ELR (cell line): Measurements from ENCODE around the gene TBXAS1.
"Not testable (repeated sequence)": the region's sequence is repeated elsewhere in the genome, so short reads cannot be mapped to it uniquely, and the experiment has no call there.

ENCODE experiments used
- DNase-seq: peaks from one replicate; pipeline ENCODE4 v3.0.0-alpha.2; 2015; ENCODE audit warnings: low read depth

TBXAS1 gene

GRCh38 chr7:139893461-139893860 is 64.4 kb downstream of the TBXAS1 start:
- no peak for DNase-seq

DNA sequence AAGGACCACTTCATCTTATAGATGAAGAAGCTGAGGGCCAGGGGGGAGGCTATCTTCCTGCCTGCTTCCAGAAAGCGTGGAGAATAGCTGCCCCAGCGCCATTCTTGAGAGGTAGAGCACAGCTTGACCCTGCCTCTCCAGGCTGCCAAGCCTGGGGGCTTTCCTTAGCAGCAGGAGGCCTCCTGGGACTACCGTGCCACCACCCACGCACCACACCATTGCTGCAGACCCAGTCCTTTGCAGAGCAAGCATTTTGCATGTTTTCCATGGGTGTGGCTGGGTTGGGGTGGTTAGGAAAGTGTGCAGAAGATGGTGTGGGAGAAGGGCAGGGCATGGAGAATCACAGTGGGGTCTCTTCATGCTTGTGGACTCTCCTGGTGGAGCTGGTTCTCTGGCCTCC is 64.9 kb downstream of the TBXAS1 start:
- DNase-seq: no peak

DNA sequence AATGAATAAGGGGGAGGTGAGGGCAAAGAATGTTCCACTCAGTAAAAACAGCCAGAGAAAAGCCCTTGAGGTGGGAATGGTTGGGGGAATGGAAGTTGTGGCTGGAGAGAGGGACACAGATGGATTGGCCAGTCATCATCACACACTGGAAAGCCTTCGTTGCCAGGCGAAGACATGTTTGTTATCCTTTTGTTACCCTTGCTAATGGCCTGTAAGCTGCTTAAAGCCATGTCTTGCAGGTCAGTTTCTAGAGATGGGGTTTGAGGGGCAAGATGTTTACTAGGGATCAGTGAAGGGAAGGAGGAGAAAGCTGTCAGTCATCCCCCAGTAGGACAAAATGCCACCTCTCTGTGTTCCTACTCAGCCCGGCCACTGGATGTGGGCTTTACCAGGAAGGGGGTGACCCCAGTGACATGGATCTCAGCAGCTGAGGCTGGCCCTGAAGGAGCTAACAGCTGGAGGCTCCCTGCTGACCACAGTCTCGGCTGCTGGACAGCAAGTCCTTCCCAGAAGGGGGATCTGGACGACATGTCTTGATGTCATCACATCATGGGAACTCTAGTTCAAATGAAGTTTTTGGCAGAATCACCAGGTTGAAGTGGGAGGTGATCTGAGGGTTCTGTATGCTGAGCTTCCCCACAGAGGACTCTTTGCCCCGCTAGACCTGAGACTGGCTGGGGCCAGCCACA is 66.2 kb downstream of the TBXAS1 start:
- no peak for DNase-seq

DNA sequence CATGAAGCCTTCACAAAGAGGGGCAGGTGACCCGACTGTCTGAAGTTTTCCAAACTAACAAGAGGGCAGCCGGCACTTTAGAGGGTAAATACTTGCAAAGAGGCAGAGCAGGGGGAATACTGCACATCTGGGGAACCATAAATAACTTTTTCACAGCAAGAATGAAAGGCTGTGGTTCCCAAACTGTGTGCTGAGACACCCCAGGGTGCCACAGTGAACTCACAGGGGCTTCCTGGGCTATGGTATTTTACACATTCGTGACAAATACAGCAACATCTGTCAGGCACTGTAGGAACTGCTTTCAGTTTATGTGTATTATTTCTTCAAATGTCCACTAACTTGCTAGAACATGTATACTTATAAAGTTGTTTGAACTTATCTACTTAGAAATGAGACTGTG is 67.2 kb downstream of the TBXAS1 start:
- no peak for DNase-seq

DNA sequence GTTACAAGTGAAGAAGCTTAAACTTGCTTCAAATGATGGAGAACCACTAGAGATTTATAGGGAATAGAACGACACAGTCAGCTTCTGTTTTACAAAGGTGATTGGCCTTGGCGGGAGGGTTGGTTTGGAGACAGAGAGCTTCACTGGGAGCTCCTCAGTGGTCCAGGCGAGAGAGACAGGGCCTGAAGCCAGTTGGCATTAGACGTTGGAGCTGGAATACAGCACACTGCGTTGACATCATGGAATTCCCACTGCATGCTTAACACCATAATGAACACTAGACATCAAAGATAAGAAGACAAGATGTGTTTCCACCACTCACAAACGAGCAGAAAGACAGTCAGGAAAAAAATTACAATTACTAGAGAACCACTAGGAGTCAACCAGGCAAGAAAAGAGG is 67.8 kb downstream of the TBXAS1 start:
- no peak for DNase-seq

- no peak for DNase-seq
Measured at GRCh38 chr7:139897422-139898090, 68.5 kb downstream of the TBXAS1 start.

DNA sequence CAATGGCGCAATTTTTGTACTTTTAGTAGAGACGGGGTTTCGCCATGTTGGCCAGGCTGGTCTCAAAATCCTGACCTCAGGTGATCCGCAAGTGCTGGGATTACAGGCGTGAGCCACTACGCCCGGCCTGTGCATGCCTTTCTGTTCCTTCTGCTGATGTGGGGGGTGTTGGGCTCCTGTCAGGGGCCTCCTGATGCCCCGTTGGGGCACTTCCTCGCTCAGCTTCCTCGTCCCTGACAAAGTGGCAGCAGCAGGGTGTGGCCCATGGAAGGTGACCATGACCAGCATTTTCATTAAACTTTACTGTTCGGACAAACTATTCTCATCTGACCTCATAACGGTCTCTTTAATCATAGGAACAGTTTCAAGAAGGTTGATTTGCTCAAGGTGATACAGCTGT is 69.4 kb downstream of the TBXAS1 start:
- no peak for DNase-seq

- DNase-seq: no peak
Measured at GRCh38 chr7:139899328-139899955, 70.4 kb downstream of the TBXAS1 start.

DNA sequence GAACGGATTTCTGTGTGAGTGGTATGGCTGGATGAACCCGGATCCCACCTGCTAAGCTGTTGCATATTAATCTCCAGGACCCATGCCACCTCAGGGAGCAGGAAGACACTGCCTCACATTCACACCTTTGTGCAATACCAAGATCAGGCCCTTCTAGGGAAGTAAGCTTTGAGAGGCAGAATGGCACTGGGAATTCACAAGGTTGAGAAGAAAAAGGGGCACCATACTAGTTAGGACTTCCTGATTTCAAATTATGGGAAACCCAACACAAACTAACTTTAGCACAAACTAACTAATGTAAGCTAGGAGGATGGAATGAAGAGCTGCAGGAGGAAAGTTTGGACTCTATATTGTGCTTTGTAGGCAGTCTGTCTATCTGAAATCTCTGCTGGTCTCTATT is 71.3 kb downstream of the TBXAS1 start:
- DNase-seq: no peak

DNA sequence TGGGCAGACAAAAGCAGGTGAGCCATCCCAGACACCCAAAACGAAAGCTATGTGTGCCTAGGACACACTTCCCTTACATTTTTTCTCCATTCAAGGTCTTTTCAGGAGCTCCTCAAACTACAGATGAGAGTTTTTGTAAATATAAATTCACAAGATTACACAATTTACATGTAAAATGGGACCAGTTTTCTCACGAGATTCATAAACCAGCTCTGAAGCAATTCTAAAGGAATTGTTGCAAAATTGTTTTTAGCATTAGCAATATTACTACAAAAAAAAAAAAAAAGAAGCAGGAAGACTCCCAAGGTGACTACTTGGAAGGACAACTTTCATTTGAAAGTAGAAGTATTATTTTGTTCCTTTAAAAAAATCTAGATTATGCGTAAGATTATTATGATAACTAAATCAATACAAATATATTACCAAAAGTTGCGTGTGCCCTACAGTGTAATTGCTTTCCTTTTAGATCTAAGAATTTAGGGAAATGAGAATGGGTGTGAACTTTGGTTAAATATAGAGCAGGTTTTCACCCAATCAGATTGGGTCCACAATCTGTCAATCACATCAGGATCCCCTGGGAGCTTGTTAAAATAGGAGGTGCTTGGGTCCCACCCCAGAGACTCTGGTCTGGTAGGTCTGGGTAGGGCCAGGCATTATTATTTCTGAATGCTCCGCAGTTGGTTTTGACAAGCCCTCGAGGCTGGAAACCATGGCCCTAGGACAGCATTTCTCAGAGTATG is 72.2 kb downstream of the TBXAS1 start:
- no peak for DNase-seq

DNA sequence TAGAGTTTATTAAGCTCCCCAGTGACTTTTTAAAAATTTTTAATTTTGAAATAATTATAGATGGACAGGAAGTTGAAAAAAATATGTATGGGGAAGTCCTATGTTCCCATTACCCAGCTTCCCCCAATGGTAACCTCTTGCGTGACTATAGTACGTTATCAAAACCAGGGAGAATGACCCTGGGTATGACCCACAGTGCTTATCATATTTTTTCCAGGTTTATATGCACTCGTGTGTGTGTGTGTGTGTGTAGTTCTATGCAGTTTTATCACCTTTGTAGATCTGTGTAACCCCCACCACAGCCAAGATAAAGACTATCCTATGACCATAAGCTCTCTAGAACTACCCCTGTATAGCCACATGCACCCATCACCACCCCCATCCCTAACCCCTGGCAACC is 72.8 kb downstream of the TBXAS1 start:
- no peak for DNase-seq

- DNase-seq: peak; percentile 32
Measured at GRCh38 chr7:139902436-139903102, 73.5 kb downstream of the TBXAS1 start.

GRCh38 chr7:139903103-139903477 is 74.0 kb downstream of the TBXAS1 start:
- DNase-seq: not testable (repeated sequence)

- DNase-seq: no peak
Measured at GRCh38 chr7:139906879-139907278, 77.8 kb downstream of the TBXAS1 start.

DNA sequence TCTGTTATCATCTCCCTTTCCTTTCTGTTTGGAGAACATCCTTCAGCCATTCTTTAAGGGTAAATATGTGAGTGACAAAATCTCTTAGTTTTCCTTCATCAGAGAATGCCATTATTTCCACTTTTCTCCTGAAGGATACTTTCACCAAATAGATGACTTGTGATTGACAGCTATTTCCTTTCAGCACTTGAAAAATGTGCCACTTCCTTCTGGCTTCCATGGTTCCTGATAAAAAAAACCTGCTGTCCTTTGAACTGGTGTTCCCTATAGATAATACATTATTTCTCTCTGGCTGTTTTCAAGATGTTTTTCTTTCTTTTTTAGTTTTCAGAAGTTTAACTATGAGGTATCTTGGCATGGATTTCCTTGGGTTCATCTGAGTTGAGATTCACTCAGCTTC is 79.7 kb downstream of the TBXAS1 start:
- no peak for DNase-seq

GRCh38 chr7:139909379-139910050 is 80.5 kb downstream of the TBXAS1 start:
- no peak for DNase-seq

DNA sequence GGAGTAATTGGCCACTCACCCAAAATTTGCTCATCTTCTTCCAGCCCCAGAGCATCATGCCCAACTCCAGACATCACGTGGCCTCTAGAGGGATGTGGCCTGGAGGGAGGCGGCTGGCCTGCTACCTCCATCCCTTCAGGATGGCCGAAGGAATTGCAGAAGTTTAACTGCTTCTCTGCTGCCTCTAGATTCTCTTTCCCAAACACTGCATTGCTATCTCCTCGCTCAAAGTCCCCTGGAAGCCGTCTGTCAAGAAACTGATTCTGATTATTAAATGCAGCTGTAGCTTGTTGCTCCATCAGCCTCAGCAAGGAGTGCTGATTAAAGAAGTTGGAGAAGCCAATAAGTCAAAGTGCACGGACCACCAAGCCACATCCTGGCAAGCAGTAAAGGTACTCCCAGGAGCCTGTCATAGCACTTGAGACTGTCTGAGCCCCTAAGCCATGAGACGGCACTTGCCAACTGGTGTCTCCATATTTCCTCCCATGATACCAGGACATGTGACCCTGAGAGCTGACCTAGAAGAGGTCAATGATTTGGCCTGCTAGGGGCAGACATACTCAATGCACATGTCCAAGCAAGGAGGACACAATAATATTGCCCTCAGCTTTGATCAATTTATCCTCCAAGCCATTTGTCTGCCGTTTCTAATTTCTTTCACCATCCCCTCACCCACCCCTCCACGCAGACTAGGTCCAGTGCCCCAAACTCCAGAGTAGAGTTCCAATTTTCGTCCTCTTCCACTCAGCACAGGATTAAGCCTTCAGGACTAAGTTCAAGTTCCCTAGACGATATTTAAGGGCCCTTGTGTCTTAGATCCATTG is 84.2 kb downstream of the TBXAS1 start:
- no peak for DNase-seq

- no peak for DNase-seq
Measured at GRCh38 chr7:139913845-139914135, 84.7 kb downstream of the TBXAS1 start.

DNA sequence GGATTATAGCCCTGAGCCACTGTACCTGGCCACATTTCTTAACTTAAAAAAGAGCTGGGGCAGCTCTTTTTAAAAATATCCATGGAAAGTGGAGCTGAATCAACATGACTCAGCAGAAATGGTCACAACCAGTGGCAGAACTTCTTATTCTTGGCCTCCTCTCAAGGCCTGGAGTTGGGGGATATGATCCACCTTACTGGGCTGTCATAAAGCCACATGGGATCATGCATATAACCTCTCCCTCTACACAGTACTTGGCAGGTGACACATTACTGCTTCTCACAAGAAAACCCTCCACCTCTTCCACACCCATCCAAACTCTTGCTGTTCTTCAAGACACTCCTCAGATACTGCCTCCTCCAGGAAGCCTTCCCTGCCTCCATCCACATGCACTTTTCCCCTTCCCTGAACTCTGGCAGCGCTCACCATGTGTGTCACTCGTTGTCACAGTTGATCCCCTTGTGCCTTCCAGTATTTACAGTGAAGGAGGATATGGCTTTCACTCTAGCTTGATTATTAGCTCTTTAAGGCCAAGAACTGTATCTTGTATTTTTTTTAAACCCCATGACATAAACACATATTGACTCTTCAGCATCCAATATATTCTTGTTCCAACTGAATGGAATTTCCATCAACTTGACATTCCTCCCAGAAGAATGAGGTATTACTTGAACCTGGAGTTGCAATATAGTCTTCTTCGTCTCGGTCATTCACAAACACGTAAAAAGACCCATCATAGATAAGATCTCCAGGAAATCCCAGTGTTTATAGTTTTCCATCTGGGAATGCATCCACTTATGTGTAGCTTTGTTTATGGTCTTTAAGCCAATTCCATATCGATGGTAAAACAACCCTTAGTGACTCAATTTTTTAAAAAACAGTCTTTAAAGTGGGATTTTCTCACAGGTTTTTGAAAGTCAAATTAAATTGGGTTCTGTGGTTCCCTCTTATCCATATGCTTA is 85.5 kb downstream of the TBXAS1 start:
- peak; percentile 24 for DNase-seq
